A549 (cell line): Measurements from ENCODE around the gene TOMM20L.

Experiments
- CTCF ChIP-seq: fragments of >200 bp; sonication (Bioruptor Twin); formaldehyde crosslinking; IDR thresholded peaks from 3 replicates; pipeline ENCODE4 v1.5.1; 2016
- KDM5A ChIP-seq: fragments of 200-600 bp; sonication (generic); IDR thresholded peaks from 2 replicates; pipeline ENCODE4 v1.6.1; 2016; ENCODE audit warnings: antibody characterized with exemption, mild to moderate bottlenecking
- POLR2A ChIP-seq: IDR thresholded peaks from 2 replicates; pipeline ENCODE4 v1.6.1; 2012; ENCODE audit warnings: mild to moderate bottlenecking, low read length
- RAD21 ChIP-seq, 2 experiments: fragments of >200 bp in 1 of 2; sonication (Bioruptor Twin) in 1 of 2; formaldehyde crosslinking in 1 of 2; IDR thresholded peaks in 1 of 2; conservative IDR thresholded peaks in 1 of 2; 2 replicates in 1 of 2; 3 replicates in 1 of 2; pipeline ENCODE4 v1.6.1; 2012 to 2018; ENCODE audit warnings: inconsistent platforms in 1 of 2
- RFX5 ChIP-seq: fragments of 450-650 bp; IDR thresholded peaks from 2 replicates; pipeline ENCODE4 v1.7.1; 2014; ENCODE audit warnings: antibody characterized with exemption, mild to moderate bottlenecking, moderate library complexity
- TF ChIP-seq, protein P1 (sequence below): fragments of 250-450 bp; sonication (Bioruptor Pico); IDR thresholded peaks from 2 replicates; pipeline ENCODE4 v1.5.0; 2021; ENCODE audit warnings: mild to moderate bottlenecking, moderate library complexity, borderline replicate concordance
- TF ChIP-seq, protein P2 (sequence below): IDR thresholded peaks from 2 replicates; pipeline ENCODE4 v1.6.1; 2012
- TF ChIP-seq, protein P3 (sequence below): IDR thresholded peaks from 2 replicates; pipeline ENCODE4 v1.6.1; 2012
- TF ChIP-seq, protein P4 (sequence below): fragments of 150-350 bp; IDR thresholded peaks from 2 replicates; pipeline ENCODE4 v1.6.1; 2014; ENCODE audit warnings: low read depth, mild to moderate bottlenecking, low read length

GRCh38 chr14:58444627-58445026 is 48.9 kb downstream of the TOMM20L start:
- TF ChIP-seq, protein P1, sequence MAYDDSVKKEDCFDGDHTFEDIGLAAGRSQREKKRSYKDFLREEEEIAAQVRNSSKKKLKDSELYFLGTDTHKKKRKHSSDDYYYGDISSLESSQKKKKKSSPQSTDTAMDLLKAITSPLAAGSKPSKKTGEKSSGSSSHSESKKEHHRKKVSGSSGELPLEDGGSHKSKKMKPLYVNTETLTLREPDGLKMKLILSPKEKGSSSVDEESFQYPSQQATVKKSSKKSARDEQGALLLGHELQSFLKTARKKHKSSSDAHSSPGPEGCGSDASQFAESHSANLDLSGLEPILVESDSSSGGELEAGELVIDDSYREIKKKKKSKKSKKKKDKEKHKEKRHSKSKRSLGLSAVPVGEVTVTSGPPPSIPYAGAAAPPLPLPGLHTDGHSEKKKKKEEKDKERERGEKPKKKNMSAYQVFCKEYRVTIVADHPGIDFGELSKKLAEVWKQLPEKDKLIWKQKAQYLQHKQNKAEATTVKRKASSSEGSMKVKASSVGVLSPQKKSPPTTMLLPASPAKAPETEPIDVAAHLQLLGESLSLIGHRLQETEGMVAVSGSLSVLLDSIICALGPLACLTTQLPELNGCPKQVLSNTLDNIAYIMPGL (CRISPR knock-in tag): no peak
- TF ChIP-seq RFX5 (no peak), RAD21 (conservative IDR thresholded peaks at IDR 0.05 in 1 of 2, IDR thresholded peaks at IDR 0.05 in 1 of 2) (no peak), CTCF (no peak), POLR2A (no peak), KDM5A (no peak)
- TF ChIP-seq, protein P2, sequence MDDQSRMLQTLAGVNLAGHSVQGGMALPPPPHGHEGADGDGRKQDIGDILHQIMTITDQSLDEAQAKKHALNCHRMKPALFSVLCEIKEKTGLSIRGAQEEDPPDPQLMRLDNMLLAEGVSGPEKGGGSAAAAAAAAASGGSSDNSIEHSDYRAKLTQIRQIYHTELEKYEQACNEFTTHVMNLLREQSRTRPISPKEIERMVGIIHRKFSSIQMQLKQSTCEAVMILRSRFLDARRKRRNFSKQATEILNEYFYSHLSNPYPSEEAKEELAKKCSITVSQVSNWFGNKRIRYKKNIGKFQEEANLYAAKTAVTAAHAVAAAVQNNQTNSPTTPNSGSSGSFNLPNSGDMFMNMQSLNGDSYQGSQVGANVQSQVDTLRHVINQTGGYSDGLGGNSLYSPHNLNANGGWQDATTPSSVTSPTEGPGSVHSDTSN: no peak
- TF ChIP-seq, protein P3, sequence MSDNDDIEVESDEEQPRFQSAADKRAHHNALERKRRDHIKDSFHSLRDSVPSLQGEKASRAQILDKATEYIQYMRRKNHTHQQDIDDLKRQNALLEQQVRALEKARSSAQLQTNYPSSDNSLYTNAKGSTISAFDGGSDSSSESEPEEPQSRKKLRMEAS: no peak
- TF ChIP-seq, protein P4, sequence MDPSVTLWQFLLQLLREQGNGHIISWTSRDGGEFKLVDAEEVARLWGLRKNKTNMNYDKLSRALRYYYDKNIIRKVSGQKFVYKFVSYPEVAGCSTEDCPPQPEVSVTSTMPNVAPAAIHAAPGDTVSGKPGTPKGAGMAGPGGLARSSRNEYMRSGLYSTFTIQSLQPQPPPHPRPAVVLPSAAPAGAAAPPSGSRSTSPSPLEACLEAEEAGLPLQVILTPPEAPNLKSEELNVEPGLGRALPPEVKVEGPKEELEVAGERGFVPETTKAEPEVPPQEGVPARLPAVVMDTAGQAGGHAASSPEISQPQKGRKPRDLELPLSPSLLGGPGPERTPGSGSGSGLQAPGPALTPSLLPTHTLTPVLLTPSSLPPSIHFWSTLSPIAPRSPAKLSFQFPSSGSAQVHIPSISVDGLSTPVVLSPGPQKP: no peak
